Right lung (tissue), 5 donors: ENCODE measurements around the gene LYPD1. TPM values are rescaled to one million over a fixed set of nuclear protein-coding genes. Genes with fewer than 3 reads are reported as not detected.

Source experiments
- DNase-seq, 2 donors: peaks; one replicate each; pipeline ENCODE4 v3.0.0-alpha.2; 2013
- polyA plus RNA-seq, 5 donors: library from polyadenylated mRNA; unstranded; fragments of 120-200 nt; gene quantifications; one replicate each; pipeline versions ENCODE4 v1.2.1 to v1.2.3, GENCODE V29; 2013; ENCODE audit warnings: inconsistent platforms in 1 of 5, low replicate concordance in 1 of 5; ENCODE audit not compliant: insufficient read length in 5 of 5, insufficient read depth in 1 of 5

Gene LYPD1
- polyA plus RNA-seq, 5 donors = 0.32 to 1.5 (median 1.1) TPM

- no peak for DNase-seq
These were observed 33.7 kb downstream of the LYPD1 start for GRCh38 chr2:132636346-132636745.

GRCh38 chr2:132633635-132634034, 36.4 kb downstream of the LYPD1 start:
- DNase-seq = no peak

DNA sequence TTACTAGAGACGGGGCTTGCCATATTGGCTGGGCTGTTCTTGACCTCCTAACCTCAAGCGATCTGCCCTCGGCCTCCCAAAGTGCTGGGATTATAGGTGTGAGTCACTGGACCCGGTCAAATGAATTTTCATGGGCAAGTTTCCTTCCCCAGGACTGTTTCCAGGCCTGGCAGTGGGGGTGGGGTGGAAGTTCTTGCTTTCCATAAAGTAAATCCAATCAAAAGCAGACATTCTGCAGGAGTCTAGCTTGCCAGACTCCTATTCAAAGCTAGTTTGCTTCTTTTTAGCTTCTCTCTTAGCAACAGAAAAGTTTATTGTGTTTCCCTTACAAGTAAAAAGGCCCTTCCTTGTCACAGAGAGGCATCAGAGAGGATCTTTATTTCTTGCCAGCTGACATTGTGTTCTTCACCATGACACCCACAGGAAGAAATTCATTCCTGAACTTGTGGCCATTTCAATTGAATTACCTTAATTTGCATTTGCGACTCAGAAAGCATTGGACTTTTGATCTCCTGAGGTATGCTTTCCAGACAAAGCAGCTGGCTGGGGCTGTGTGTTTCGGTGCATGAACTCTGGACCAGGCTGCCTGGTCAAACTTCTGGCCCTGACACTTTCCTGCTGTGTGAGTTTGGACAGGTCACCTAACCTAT, 37.9 kb downstream of the LYPD1 start:
- DNase-seq = no peak

GRCh38 chr2:132627536-132627935, 42.5 kb downstream of the LYPD1 start:
- no peak for DNase-seq

GRCh38 chr2:132623096-132623839, 46.7 kb downstream of the LYPD1 start:
- no peak for DNase-seq

GRCh38 chr2:132621131-132621875, 48.7 kb downstream of the LYPD1 start:
- no peak for DNase-seq

DNA sequence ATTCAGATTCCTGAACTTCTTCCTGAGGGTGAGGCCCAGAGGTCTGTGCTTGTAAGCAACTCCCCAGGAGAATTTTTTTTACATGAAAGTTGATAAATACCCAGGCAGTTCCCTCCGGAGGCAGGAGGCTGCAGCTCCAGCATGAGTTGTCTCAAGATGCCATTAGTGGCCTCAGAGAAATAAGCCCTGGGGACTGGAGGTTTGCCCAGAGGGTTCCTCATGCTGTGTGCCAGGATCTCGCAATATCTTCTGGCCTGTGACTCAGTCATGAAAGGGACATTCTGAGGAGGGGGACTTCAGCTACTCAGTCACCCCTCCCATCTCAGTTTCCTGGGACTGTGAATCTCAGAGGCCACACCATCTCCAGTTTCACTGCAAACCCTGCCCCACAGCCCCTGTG, 49.9 kb downstream of the LYPD1 start:
- DNase-seq = no peak

DNA sequence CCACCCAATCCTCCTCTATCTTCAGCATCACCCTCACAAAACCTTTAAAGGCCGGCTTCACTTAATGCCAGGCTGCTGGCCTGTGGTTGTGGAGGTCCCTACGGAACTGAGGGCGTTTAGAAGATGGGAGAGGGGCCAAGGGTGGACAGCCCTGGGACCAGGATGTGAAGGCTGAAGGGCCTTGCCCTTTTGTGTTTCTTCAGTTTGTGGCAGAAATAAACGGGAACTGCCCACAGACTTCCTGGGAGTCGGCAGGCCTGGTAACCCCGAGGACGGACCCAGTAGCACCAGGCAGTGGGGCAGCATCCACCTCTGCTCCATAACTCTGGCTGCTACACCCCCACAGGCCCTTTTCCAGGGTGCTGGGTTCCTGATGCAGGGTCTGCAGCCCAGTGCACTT, 51.3 kb downstream of the LYPD1 start:
- no peak for DNase-seq

GRCh38 chr2:132617989-132618388, 52.0 kb downstream of the LYPD1 start:
- no peak for DNase-seq

DNA sequence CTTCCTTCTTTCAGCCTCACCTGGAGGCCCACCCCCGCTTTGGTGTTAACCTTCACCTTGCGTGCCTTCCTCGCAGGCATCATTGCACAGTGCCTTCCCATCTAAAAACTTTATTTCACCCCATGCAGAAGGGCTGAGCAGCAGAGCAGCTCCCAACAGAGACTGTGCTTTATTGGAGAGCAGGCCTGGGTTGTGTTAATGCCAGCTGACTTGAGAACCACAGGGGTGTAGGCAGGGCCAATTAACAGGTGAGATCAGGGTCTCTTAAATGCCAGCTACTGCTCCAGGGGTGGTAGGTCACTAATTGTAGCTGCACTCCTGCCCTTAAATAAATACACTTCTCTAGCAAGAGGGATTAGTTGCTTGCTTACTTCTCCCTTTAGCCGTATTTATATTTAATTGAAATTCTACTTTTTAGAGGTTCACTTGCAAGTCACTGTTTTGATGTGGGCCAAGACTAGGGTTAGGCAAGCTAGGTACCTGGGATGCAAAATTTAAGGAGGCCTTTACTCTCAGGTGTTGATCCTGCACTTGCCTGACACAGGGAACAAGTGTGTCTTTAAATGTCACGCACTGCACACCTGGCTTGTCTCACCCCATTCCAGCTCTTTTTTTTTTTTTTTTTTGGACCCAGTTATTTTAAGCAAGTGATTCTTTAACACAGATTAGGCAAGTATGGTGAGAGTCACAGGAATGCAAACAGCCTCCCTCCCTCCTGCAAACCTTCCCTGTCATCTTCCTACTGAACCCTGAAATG, 54.5 kb downstream of the LYPD1 start:
- DNase-seq = no peak

DNA sequence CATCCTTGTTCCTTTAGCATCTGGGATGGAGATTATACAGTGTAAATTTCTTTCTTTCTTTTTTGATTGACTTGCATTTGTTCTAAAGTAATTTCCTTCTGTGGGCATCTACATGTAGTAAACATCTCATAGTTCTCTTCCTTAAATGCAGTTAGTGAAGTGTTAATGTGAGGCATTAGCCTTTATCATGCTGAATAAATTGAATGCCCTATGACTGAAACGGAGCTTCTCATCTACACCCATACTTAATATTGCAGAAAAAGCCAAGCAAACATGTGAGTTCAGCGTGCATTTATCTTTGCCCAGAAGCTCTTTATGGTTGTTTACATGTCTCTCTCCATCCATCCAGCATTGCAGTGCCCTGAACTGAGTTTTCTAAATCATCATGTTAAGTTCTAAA, 58.3 kb downstream of the LYPD1 start:
- DNase-seq = no peak

DNA sequence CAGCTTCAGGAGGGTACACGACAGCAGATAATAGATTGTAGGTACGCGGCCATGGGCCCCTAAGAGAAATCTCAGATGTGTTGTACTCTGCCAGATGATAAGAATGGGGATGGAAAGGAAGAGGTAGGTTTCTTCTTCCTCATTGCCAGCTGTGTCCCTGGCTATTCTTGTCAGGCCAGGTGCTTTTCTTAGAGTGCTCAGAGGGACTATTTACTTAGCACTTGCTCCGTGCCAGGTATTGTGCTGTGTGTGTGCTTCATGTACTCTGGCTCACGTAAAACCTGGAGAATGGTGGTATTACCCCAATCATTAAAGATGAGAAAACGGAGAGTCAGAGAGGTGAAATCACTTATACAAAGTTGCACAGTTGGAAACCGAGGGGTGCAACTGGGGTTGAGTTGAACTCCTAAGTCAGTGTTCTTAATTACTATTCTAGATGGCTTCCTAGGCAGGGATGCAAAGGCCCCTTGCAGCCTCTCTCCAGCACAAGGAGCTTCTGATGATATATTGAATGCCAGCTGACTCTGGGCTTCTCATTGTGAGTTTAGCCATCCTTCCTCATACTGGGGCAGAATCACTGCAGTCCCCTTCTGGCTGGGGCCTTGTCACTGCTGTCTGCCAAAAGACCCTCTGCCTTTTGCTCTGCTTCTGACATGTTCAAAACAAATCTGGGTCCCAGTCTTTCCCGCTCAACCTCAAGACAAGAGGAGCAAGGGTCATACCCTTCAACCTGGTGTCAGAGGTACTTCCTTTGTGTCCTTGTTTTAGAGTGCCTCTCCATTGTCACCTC, 60.7 kb downstream of the LYPD1 start:
- no peak for DNase-seq

DNA sequence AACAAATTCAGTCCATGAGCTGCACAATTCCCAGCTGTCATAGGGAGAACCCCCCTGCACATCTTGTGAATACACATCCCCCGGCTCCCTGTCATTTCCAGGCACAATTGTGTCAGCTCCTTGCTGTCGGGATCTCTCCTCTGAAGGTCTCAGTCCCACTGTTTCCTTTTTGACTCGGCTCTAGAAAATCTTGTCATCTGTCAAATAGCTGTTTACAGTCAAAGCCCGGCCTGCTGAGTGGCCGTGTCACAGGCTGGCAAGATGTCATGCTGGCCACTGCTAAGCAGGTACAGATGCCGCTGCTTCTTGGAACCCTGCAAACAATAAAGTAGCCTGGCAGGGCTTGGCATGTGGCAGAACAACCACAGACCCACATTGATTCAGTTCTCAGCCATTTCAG, 61.7 kb downstream of the LYPD1 start:
- DNase-seq = no peak

DNA sequence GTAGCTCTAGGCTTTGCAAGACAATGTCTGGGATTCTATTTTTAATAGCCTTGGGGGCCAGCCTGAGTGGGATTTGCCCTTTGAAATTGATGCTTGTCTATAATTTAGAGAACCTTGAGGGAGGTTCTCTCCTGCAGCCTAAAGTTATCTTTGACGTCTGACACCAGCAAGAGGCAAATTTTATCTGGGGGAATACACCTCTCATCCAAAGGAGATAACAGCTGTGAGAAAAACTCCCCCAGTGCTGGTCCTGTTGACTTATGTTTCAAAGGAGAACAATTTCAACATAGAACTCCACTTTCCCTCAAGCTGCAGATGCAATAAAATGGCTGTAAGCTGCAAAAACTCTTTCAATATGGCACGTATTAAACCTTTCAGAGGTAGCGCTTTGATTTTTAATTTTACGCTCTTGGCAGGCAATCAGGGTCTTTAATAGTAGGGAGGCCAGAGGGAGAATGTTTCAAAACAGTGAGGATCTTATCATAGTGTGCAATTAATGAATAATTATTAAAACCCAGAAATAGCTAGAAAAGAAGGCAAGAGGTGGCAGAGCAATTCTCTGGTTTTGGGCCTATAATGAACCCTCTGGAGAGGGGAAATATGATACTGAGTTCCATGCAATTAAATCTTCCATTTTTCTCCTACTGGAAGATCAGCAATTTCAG, 62.4 kb downstream of the LYPD1 start:
- DNase-seq = no peak

- DNase-seq = no peak
These were observed 63.4 kb downstream of the LYPD1 start for GRCh38 chr2:132606649-132607048.

- no peak for DNase-seq
These were observed 64.5 kb downstream of the LYPD1 start for GRCh38 chr2:132605236-132606180.

- DNase-seq = no peak
These were observed 65.4 kb downstream of the LYPD1 start for GRCh38 chr2:132604561-132604960.

- DNase-seq = no peak
These were observed 70.4 kb downstream of the LYPD1 start for GRCh38 chr2:132599556-132599955.

DNA sequence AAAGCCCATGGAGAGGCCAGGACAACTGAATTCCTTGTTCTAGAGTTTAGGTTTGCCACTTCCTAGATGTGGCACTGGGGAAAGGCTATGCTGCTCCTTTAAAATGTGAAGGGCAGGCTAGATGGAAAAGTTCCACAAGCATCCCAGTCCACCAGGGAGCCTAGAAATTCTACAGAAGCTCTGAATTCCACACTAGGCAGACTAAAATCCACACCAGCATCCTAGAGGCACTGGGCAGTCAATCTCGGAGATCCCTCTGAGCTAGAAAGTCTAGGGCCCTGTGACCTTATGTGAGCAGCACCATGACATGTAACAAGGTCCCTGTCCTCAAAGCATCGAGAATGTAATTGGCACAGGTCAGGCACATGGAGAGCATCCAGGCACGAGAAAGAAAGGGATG, 71.5 kb downstream of the LYPD1 start:
- no peak for DNase-seq

DNA sequence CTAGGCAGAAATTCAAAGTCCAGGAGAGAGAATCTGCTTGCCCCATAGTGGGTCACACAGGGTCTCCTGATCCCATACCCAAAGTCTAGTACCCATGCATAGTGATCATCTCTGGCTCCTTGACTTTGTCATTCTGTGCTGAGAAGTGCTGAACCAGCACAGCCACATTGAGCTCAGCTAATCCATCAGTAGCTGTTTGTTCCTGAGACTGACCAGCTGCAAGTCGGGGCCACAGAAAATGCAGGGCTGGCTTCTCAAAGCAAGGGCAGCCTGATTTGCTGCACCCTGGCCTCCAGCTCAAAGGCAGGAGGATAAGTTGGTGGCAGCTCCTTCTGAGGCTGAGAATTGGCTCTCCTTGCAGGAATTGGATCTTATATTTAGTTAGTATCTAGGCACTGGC, 72.2 kb downstream of the LYPD1 start:
- DNase-seq = no peak
